HEK293 (cell line): ENCODE data around the gene GPS1.
A peak's percentile ranks its signal among the peaks of the same experiment; 100 is the strongest.

ENCODE experiments used
- BCL11B ChIP-seq: fragments of 450-650 bp; formaldehyde crosslinking; IDR thresholded peaks from 2 replicates; pipeline ENCODE4 v1.5.1; 2016; ENCODE audit warnings: low read depth, missing biosample characterization, missing genetic modification characterization
- CTCF ChIP-seq: fragments of 450-650 bp; formaldehyde crosslinking; IDR thresholded peaks from 2 replicates; pipeline ENCODE4 v1.5.1; 2016; ENCODE audit warnings: missing biosample characterization, missing genetic modification characterization
- GLIS2 ChIP-seq: fragments of 450-650 bp; formaldehyde crosslinking; IDR thresholded peaks from 2 replicates; pipeline ENCODE4 v1.5.1; 2016; ENCODE audit warnings: missing biosample characterization, missing genetic modification characterization
- KLF1 ChIP-seq: fragments of 450-650 bp; formaldehyde crosslinking; IDR thresholded peaks from 2 replicates; pipeline ENCODE4 v1.5.1; 2016; ENCODE audit warnings: missing biosample characterization, missing genetic modification characterization
- KLF17 ChIP-seq: fragments of 450-650 bp; formaldehyde crosslinking; IDR thresholded peaks from 2 replicates; pipeline ENCODE4 v1.5.1; 2016; ENCODE audit warnings: missing biosample characterization, missing genetic modification characterization
- KLF9 ChIP-seq: fragments of 450-650 bp; formaldehyde crosslinking; IDR thresholded peaks from 2 replicates; pipeline ENCODE4 v1.5.1; 2016; ENCODE audit warnings: missing biosample characterization, missing genetic modification characterization, low read depth
- PRDM10 ChIP-seq: fragments of 450-650 bp; formaldehyde crosslinking; IDR thresholded peaks from 2 replicates; pipeline ENCODE4 v1.5.1; 2016; ENCODE audit warnings: missing biosample characterization, missing genetic modification characterization
- PRDM6 ChIP-seq: fragments of 450-650 bp; formaldehyde crosslinking; IDR thresholded peaks from 2 replicates; pipeline ENCODE4 v1.5.1; 2017; ENCODE audit warnings: missing biosample characterization, missing genetic modification characterization
- REPIN1 ChIP-seq: fragments of 450-650 bp; formaldehyde crosslinking; IDR thresholded peaks from 2 replicates; pipeline ENCODE4 v1.5.1; 2017; ENCODE audit warnings: missing biosample characterization, missing genetic modification characterization, low read depth
- SCRT1 ChIP-seq: fragments of 450-650 bp; formaldehyde crosslinking; IDR thresholded peaks from 2 replicates; pipeline ENCODE4 v1.5.1; 2016; ENCODE audit warnings: missing biosample characterization, missing genetic modification characterization, borderline replicate concordance
- SP2 ChIP-seq: fragments of 450-650 bp; formaldehyde crosslinking; IDR thresholded peaks from 2 replicates; pipeline ENCODE4 v1.5.1; 2016; ENCODE audit warnings: missing biosample characterization, missing genetic modification characterization
- SP3 ChIP-seq: fragments of 450-650 bp; formaldehyde crosslinking; IDR thresholded peaks from 2 replicates; pipeline ENCODE4 v1.5.1; 2016; ENCODE audit warnings: missing biosample characterization, missing genetic modification characterization
- ZBTB20 ChIP-seq: fragments of 450-650 bp; formaldehyde crosslinking; IDR thresholded peaks from 2 replicates; pipeline ENCODE4 v1.5.1; 2016; ENCODE audit warnings: missing biosample characterization, missing genetic modification characterization
- ZBTB6 ChIP-seq: fragments of 450-650 bp; formaldehyde crosslinking; IDR thresholded peaks from 2 replicates; pipeline ENCODE4 v1.5.1; 2017; ENCODE audit warnings: missing biosample characterization, missing genetic modification characterization
- ZIC2 ChIP-seq: fragments of 450-650 bp; formaldehyde crosslinking; IDR thresholded peaks from 2 replicates; pipeline ENCODE4 v1.5.1; 2016; ENCODE audit warnings: missing biosample characterization, missing genetic modification characterization
- ZNF10 ChIP-seq: fragments of 450-650 bp; formaldehyde crosslinking; IDR thresholded peaks from 2 replicates; pipeline ENCODE4 v1.5.1; 2017; ENCODE audit warnings: missing biosample characterization, missing genetic modification characterization
- ZNF121 ChIP-seq: fragments of 450-650 bp; formaldehyde crosslinking; IDR thresholded peaks from 2 replicates; pipeline ENCODE4 v1.5.1; 2016; ENCODE audit warnings: missing biosample characterization, missing genetic modification characterization
- ZNF292 ChIP-seq: fragments of 450-650 bp; formaldehyde crosslinking; IDR thresholded peaks from 2 replicates; pipeline ENCODE4 v1.5.1; 2016; ENCODE audit warnings: low read depth, missing biosample characterization, missing genetic modification characterization, borderline replicate concordance
- ZNF398 ChIP-seq: fragments of 450-650 bp; formaldehyde crosslinking; IDR thresholded peaks from 2 replicates; pipeline ENCODE4 v1.5.1; 2017; ENCODE audit warnings: missing biosample characterization, missing genetic modification characterization
- ZNF433 ChIP-seq: fragments of 450-650 bp; formaldehyde crosslinking; IDR thresholded peaks from 2 replicates; pipeline ENCODE4 v1.5.1; 2016; ENCODE audit warnings: missing biosample characterization, missing genetic modification characterization, low read depth
- ZNF529 ChIP-seq: fragments of 450-650 bp; formaldehyde crosslinking; IDR thresholded peaks from 2 replicates; pipeline ENCODE4 v1.5.1; 2017; ENCODE audit warnings: missing genetic modification characterization, missing biosample characterization; ENCODE audit not compliant: insufficient replicate concordance
- ZNF639 ChIP-seq: fragments of 450-650 bp; formaldehyde crosslinking; IDR thresholded peaks from 2 replicates; pipeline ENCODE4 v1.5.1; 2016; ENCODE audit warnings: missing biosample characterization, missing genetic modification characterization
- ZNF76 ChIP-seq: fragments of 450-650 bp; formaldehyde crosslinking; IDR thresholded peaks from 2 replicates; pipeline ENCODE4; 2016; ENCODE audit warnings: low read depth, missing biosample characterization, missing genetic modification characterization, borderline replicate concordance
- ZNF837 ChIP-seq: fragments of 450-650 bp; formaldehyde crosslinking; IDR thresholded peaks from 2 replicates; pipeline ENCODE4 v1.5.1; 2016; ENCODE audit warnings: missing biosample characterization, missing genetic modification characterization

Gene GPS1

GRCh38 chr17:82098939-82099763 is 47.5 kb downstream of the GPS1 start (continued):
- TF ChIP-seq ZNF639 (tag by site-specific recombination): no peak
- peak; percentile 35; the same call in 1 of the 2 replicates for TF ChIP-seq PRDM10 (tag by site-specific recombination)
- no peak for TF ChIP-seq ZNF433 (tag by site-specific recombination)
- TF ChIP-seq ZBTB6: no peak
- peak; percentile 69; the same call in 1 of the 2 replicates for TF ChIP-seq REPIN1 (tag by site-specific recombination)
- TF ChIP-seq ZNF398: peak; percentile 16; the same call in 1 of the 2 replicates
- TF ChIP-seq KLF9: peak; percentile 73
- 0 out of 2 replicates have a peak, but pooled peaks have one; percentile 16 for TF ChIP-seq BCL11B (tag by site-specific recombination)
- TF ChIP-seq ZNF10: no peak
- no peak for TF ChIP-seq ZNF121 (tag by site-specific recombination)
- peak; percentile 87; the same call in 1 of the 2 replicates for TF ChIP-seq ZIC2
- peak; percentile 78 for TF ChIP-seq SCRT1 (tag by site-specific recombination)
- TF ChIP-seq KLF1 (tag by site-specific recombination): peak; percentile 74
- TF ChIP-seq SP3 (tag by site-specific recombination): peak; percentile 60
- no peak for TF ChIP-seq ZNF529 (tag by site-specific recombination)
- peak; percentile 77 for TF ChIP-seq KLF17 (tag by site-specific recombination)
- TF ChIP-seq ZNF837 (tag by site-specific recombination): 0 out of 2 replicates have a peak, but pooled peaks have one; percentile 61
- peak; percentile 15; the same call in 1 of the 2 replicates for TF ChIP-seq GLIS2 (tag by site-specific recombination)
- no peak for TF ChIP-seq ZNF292 (tag by site-specific recombination)
- no peak; the same call in 1 of the 2 replicates for TF ChIP-seq ZNF76
- no peak for TF ChIP-seq PRDM6
- TF ChIP-seq SP2 (tag by site-specific recombination): peak; percentile 9; the same call in 1 of the 2 replicates
- TF ChIP-seq CTCF: 0 out of 2 replicates have a peak, but pooled peaks have one; percentile 16
- peak; percentile 55; the same call in 1 of the 2 replicates for TF ChIP-seq ZBTB20
